Activated T-cell treated with anti-CD3 and anti-CD28 coated beads for 1 hour (primary cell): Measurements from ENCODE around the gene PRR33.
"Not testable (repeated sequence)": the region's sequence is repeated elsewhere in the genome, so short reads cannot be mapped to it uniquely, and the experiment has no call there.

Source experiments
- DNase-seq: peaks from one replicate; pipeline ENCODE4 v3.0.0-alpha.2; 2020; ENCODE audit warnings: low read depth

Gene PRR33

GRCh38 chr11:1888811-1889210, 2.9 kb downstream of the PRR33 start:
- no peak for DNase-seq

DNA sequence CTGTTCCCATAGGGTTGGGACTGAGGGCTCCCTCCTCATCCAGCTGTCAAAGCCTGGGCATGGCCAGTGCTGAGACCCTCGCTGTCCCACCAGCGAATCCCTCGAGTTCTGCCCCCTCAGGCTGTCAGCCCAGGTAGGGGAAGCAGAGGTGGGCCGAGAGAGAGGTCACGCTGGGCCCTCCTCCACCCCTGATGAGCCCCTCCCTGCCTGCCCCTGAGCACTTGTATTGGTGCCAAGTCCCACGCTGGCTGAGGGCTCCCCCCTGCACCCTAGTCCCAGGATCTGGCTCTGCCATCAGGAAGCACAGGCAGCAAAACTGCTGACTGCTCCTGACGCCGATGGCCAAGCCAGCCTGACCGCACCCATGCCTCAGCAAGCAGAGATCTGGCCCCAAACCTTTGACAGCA, 3.3 kb downstream of the PRR33 start:
- no peak for DNase-seq

DNA sequence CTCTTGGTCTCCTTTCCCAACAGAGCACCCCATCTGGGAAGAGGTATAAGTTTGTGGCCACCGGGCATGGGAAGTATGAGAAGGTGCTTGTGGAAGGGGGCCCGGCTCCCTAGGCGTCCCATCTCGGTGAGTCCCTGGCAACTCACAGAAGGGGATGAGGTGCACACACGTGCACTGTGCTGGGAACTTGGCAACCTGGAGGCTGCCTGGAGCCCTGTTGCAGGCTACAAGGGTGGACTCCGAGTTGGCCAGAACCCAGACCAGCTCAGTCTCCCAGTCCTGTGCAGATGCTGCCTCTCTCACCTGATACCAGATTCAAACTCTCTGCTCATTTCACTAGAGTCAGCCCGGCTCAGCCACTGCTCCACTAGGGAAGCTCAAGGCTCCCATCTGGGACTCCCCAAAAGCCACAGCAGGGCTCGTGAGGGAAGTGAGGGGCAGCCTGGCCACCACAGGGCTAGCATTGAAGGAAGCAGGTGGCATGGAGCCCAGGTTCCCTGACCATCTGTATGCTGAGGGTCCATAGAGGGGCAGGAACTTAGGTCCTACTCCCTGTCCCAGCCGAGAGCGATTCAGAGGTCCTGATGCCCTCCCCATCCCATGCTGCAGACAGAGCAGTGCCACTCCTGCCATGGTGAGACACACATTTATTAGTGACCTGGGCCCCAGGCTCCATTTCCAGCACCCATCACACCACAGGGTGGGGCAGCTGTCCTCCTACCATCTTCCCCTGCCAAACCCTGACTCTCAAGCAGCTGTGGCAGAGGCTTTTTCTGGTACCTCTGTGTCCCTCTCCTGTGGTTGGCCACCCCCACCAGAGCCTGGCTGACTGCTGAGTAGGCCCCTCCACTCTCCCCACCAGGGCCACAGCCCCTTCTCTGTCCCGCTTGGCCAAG, 4.0 kb downstream of the PRR33 start:
- no peak for DNase-seq

DNA sequence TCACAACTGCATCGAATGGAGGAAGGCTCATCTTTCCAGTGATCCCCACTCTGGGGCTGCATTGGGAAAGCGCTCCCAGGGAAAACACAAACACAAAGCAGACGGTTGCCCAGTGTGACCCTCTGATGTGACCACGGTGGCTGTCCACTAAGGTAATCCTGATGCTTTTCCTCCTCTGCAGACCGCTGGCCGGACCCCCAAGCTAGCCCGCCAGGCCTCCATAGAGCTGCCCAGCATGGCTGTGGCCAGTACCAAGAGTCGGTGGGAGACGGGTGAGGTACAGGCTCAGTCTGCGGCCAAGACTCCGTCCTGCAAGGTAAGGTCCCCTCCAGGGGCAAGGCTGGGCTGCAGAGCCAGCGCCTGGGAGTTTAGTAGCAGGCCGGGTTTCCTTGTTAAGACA, 5.1 kb downstream of the PRR33 start:
- not testable (repeated sequence) for DNase-seq

GRCh38 chr11:1884303-1884700, 7.4 kb downstream of the PRR33 start:
- no peak for DNase-seq

- DNase-seq: no peak
Observed at GRCh38 chr11:1883346-1884302, 8.1 kb downstream of the PRR33 start.

DNA sequence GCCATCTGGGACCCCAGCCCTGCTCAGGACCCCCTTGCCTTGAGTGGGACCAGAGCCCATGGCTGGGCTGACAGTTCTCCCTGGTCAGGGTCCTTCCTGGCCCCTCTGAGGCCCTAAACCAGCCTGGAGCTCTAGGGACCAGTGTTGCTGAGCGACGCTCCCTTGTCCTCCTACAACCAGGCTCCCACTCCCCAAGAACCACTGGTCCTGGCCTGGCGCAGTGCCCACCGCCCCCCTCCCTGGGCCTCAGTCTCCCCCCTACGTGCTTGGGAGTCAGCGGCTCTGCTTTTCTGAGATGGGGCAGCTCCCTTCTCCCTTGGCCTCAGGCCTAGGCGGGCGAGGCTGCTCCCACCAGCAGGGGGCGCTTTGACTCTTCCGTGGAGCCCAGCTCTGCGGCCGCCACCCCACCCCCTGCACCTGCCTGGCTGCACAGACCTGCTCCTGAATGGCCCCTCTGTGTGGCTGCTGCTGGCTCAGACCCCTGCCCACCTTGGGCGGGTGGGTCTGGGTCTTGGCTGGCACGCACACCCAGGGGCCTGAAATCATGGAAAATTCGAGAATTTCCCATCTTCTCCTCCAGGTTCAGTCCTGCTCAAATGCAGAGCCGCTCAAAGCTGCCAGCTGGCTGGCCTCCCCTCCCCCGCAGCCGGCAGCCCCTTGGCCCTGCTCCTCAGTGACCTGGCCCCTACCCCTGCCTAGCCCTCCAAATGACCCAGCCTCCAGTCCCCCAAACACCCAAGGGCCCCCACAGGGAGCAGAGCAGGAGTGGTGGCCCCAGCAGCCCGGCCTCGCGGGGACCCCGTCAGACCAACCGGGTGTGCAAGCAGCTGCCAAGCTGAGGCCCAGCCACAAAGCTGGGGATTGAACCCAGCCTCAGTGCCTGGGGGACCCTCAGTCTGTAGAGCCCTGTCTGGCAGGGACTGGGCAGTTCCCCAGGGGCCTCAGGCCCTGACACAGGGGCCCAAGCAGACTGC, 9.1 kb downstream of the PRR33 start:
- DNase-seq: peak; percentile 78

DNA sequence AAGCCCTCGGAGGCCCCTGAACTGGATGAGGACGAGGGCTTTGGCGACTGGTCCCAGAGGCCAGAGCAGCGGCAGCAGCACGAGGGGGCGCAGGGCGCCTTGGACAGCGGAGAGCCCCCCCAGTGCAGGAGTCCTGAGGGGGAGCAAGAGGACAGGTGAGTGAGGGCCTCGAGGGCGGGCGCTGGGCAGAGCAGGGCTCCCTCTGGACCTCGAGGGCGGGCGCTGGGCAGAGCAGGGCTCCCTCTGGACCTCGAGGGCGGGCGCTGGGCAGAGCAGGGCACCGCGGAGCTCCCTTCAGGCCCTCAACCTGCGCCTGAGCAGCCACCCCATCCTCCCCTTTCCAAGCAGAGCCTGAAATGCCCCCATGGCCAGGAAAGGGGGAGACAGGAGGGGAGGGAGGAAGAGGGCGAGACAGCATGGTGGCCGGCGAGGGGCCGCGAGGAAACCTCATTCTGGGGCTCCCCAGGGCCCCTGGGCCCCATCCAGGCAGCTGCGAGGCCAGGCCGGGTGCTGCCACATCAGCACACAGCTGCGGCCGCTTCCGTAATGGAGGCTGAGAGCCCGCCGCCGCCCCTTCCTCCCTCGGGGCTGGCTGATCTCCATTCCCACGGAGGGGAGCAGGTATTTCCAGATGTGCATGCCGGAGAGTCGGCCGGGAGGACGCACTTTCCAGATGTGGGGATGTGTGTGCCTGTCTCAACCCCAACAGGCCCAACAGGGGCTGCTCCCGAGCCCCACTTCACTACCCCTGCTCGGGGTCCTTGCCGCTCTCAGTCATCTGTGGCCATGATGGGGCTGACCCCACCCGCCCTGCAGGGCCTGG, 10.0 kb downstream of the PRR33 start:
- no peak for DNase-seq

DNA sequence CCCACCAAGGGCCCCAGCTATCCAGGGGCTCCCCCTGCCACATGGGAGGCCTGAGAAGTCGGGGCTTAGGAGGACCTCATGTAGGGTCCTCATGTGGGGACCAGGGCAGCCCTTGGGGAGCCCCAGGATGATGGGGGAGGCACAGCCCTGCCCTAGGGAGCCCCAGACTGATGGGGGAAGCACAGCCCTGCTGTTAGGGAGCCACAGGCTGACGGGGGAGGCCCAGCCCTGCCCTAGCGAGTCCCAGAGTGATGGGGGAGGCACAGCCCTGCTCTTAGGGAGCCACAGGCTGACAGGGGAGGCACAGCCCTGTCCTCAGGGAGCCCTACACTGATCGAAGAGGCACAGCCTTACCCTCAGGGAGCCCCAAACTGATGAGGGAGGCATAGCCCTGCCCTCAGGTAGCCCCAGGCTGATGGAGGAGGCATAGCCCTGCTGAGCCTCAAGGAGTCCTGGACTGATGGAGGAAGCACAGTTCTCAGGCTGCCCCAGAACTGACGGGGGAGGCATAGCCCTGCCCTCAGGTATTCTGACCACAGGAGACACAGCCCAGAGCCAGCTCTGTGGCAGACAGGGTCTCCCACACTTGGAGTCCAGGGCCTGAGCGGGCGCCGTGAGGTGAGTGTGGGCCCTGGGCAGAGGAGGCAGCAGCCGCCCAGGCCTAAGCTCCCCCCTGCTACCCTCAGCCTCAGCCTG, 10.8 kb downstream of the PRR33 start:
- DNase-seq: no peak

DNA sequence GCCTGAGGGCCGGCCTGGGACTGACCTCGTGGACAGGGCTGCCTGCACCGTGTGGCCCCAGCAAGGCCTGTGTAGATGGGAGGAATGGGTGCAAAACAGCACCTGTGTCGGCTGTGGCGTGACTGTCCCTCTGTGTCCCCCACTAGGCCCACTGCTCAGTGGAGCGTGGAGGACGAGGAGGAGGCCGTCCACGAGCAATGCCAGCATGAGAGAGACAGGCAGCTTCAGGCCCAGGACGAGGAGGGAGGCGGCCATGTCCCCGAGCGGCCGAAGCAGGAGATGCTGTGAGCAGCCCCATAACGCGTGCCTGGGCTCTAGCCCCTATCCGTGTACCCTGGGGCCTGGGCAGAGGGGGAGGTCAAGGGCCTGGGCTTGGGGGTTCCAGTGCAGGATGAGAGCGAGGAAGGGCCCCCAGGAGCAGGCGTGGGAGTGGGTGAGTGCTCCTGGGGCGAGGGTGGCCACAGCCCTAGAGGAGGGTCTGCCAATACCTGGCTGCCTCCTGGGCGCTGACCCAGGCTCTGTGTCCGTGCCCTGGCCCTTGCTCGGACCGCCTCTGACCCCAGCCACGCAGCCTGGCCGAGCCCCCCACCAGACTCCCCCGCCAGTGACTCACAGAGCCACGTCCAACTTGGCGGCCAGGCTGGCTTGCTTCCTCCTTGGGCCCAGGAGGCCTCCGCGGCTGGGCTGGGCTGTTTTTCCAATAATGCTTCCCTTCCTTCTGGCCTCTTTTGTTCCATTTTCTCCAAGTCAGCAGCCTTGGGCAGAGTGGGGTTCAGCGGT, 11.6 kb downstream of the PRR33 start:
- DNase-seq: no peak

DNA sequence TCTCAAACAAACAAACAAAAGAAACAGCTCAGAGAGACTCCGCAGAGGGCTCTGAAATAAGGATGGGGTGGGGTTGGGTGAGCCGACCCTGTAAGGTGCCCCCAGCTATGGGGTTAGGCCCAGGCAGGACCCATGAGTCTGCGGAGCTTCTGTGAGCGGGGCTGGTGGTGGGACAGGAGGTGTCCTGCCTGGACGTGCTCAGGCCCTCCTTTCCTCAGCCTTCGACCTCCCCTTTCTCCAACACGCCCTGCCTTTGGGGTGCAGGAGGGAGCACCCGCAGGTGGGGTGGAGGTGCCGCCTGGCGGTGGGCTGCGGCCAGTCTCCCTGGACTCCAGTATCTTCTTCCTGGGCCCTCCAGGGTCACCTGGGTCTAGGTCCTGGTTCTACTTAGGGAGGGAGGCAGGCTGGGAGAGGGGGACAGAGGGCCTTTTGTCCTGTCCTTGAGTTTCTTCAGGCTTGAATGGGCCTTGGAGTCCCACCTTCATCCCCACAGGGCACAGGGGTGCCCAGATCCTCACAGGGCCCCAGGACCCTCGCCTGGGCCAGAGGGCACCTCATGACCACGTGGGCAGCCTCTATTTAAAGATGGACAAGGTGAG, 12.3 kb downstream of the PRR33 start:
- DNase-seq: no peak

GRCh38 chr11:1878137-1879031, 13.3 kb downstream of the PRR33 start:
- DNase-seq: no peak

GRCh38 chr11:1877211-1878136, 14.2 kb downstream of the PRR33 start:
- DNase-seq: no peak

GRCh38 chr11:1876361-1877063, 15.2 kb downstream of the PRR33 start:
- DNase-seq: no peak

DNA sequence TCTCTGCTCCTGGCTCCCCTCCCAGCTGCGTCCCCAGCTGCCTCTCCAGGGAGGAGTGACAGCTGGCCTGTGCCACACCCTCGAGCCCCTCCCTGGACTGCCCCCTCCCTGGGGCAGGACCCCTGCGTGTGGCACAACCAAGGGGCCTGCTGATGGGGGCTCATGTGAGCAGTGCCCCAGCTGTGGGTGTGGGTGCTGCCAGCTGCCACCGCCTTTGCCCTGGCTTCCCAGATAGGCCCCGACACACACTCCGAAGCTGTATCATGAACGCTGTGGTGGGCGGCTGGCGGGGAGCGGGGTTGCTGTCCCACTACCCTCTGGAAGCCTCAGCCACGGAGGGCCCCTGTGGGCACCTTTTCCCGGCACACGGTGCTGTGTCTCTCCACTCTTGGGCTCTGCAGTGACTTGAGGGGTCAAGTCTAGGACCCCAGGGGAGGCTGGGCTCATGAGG, 15.8 kb downstream of the PRR33 start:
- DNase-seq: not testable (repeated sequence)
